H9 (cell line): Measurements from ENCODE around the gene CXCL1. TPM values are rescaled to one million over a fixed set of nuclear protein-coding genes. Genes with fewer than 3 reads are reported as not detected.

Experiments
- DNase-seq: peaks from one replicate; pipeline ENCODE4 v3.0.0-alpha.2; 2017
- H2AFZ ChIP-seq: one replicate; pipeline ENCODE4 v1.6.1; 2013; ENCODE audit warnings: mild to moderate bottlenecking, low read length, control low read depth, moderate library complexity
- H2AK5ac ChIP-seq: 2 replicates; pipeline ENCODE4 v1.6.1; 2013; ENCODE audit warnings: low read length, control low read depth, mixed read lengths; ENCODE audit not compliant: insufficient read length
- H2BK120ac ChIP-seq: one replicate; pipeline ENCODE4 v1.6.1; 2013; ENCODE audit warnings: low read depth, mild to moderate bottlenecking, low read length, control low read depth, inconsistent platforms; ENCODE audit not compliant: poor library complexity, severe bottlenecking
- H2BK12ac ChIP-seq: 2 replicates; pipeline ENCODE4 v1.6.1; 2013; ENCODE audit warnings: low read length, control low read depth, mixed read lengths, low read depth; ENCODE audit not compliant: insufficient read length
- H2BK15ac ChIP-seq: 2 replicates; pipeline ENCODE4 v1.6.1; 2013; ENCODE audit warnings: low read depth, low read length, control low read depth
- H2BK20ac ChIP-seq: one replicate; pipeline ENCODE4 v1.6.1; 2013; ENCODE audit warnings: low read depth, mild to moderate bottlenecking, low read length, control low read depth, inconsistent platforms; ENCODE audit not compliant: poor library complexity, severe bottlenecking
- H2BK5ac ChIP-seq: 2 replicates; pipeline ENCODE4 v1.6.1; 2013; ENCODE audit warnings: low read length, control low read depth, mixed read lengths; ENCODE audit not compliant: insufficient read length
- H3K14ac ChIP-seq: 2 replicates; pipeline ENCODE4 v1.6.1; 2013; ENCODE audit warnings: low read length, control low read depth; ENCODE audit not compliant: insufficient read depth
- H3K18ac ChIP-seq: 2 replicates; pipeline ENCODE4 v1.6.1; 2013; ENCODE audit warnings: low read depth, mild to moderate bottlenecking, mixed read lengths, low read length, control low read depth; ENCODE audit not compliant: insufficient read length
- H3K23ac ChIP-seq: 2 replicates; pipeline ENCODE4 v1.6.1; 2013; ENCODE audit warnings: low read length, control low read depth, mixed read lengths, low read depth; ENCODE audit not compliant: insufficient read length
- H3K23me2 ChIP-seq: 2 replicates; pipeline ENCODE4 v1.6.1; 2013; ENCODE audit warnings: low read depth, mild to moderate bottlenecking, mixed read lengths, low read length, control low read depth; ENCODE audit not compliant: insufficient read length, poor library complexity, severe bottlenecking
- H3K27ac ChIP-seq: 2 replicates; pipeline ENCODE4 v1.5.1; 2013; ENCODE audit warnings: low read length, control low read depth, mixed read lengths, low read depth; ENCODE audit not compliant: insufficient read length
- H3K27me3 ChIP-seq: 2 replicates; pipeline ENCODE4 v1.6.1; 2013; ENCODE audit warnings: low read length, control low read depth, inconsistent platforms; ENCODE audit not compliant: insufficient read depth
- H3K4ac ChIP-seq: 2 replicates; pipeline ENCODE4 v1.6.1; 2013; ENCODE audit warnings: low read depth, mild to moderate bottlenecking, control low read depth, inconsistent platforms, low read length, moderate library complexity
- H3K4me1 ChIP-seq: 2 replicates; pipeline ENCODE4 v1.6.1; 2013; ENCODE audit warnings: low read length, control low read depth, inconsistent platforms; ENCODE audit not compliant: insufficient read depth
- H3K4me2 ChIP-seq: 2 replicates; pipeline ENCODE4 v1.6.1; 2013; ENCODE audit warnings: low read length, control low read depth, mixed read lengths; ENCODE audit not compliant: insufficient read length, insufficient read depth
- H3K56ac ChIP-seq: 2 replicates; pipeline ENCODE4 v1.6.1; 2013; ENCODE audit warnings: low read depth, mild to moderate bottlenecking, mixed read lengths, low read length, control low read depth; ENCODE audit not compliant: insufficient read length
- H3K79me1 ChIP-seq: 2 replicates; pipeline ENCODE4 v1.6.1; 2013; ENCODE audit warnings: low read depth, mild to moderate bottlenecking, moderate library complexity, low read length, control low read depth, inconsistent platforms; ENCODE audit not compliant: insufficient read depth, poor library complexity, severe bottlenecking
- H3K79me2 ChIP-seq: 2 replicates; pipeline ENCODE4 v1.6.1; 2013; ENCODE audit warnings: low read length, control low read depth, inconsistent platforms; ENCODE audit not compliant: insufficient read depth
- H3K9ac ChIP-seq: 2 replicates; pipeline ENCODE4 v1.6.1; 2013; ENCODE audit warnings: low read length, control low read depth, mixed read lengths; ENCODE audit not compliant: insufficient read length; ENCODE audit errors: extremely low read depth
- H3K9me3 ChIP-seq: one replicate; pipeline ENCODE4 v1.6.1; 2013; ENCODE audit warnings: low read depth, low read length, inconsistent platforms; ENCODE audit not compliant: control insufficient read depth
- H3T11ph ChIP-seq: one replicate; pipeline ENCODE4 v1.6.1; 2013; ENCODE audit warnings: mild to moderate bottlenecking, low read length, control low read depth, inconsistent platforms
- H4K20me1 ChIP-seq: one replicate; pipeline ENCODE4 v1.6.1; 2013; ENCODE audit not compliant: control insufficient read depth, insufficient read length, insufficient read depth
- H4K5ac ChIP-seq: 2 replicates; pipeline ENCODE4 v1.6.1; 2013; ENCODE audit warnings: low read depth, mild to moderate bottlenecking, mixed read lengths, low read length, control low read depth; ENCODE audit not compliant: insufficient read length
- H4K8ac ChIP-seq: replicated peaks from 2 replicates; pipeline ENCODE4 v1.6.1; 2013; ENCODE audit warnings: low read length, control low read depth, mixed read lengths, low read depth; ENCODE audit not compliant: insufficient read length
- H4K91ac ChIP-seq: 2 replicates; pipeline ENCODE4 v1.6.1; 2013; ENCODE audit warnings: low read depth, mild to moderate bottlenecking, moderate library complexity, mixed read lengths, low read length, control low read depth; ENCODE audit not compliant: insufficient read length
- H3K27ac Mint-ChIP-seq, 3 experiments: 2 replicates in 2 of 3; 3 replicates in 1 of 3; pipeline ENCODE4 v1.8.0; 2020 to 2021; ENCODE audit warnings: mixed read lengths in 3 of 3, mild to moderate bottlenecking in 1 of 3, moderate library complexity in 1 of 3
- H3K27me3 Mint-ChIP-seq: 2 replicates; pipeline ENCODE4 v1.8.0; 2021; ENCODE audit warnings: low read depth, mild to moderate bottlenecking, moderate library complexity, mixed read lengths
- H3K36me3 Mint-ChIP-seq, 3 experiments: 2 replicates in 2 of 3; 3 replicates in 1 of 3; pipeline ENCODE4 v1.8.0; 2020 to 2021; ENCODE audit warnings: low read depth in 3 of 3, mixed read lengths in 3 of 3; ENCODE audit not compliant: insufficient read depth in 1 of 3
- H3K4me1 Mint-ChIP-seq, 2 experiments: 2 replicates each; pipeline ENCODE4 v1.8.0; 2020; ENCODE audit warnings: mixed read lengths in 2 of 2
- H3K4me3 Mint-ChIP-seq, 2 experiments: 2 replicates in 1 of 2; 3 replicates in 1 of 2; pipeline ENCODE4 v1.8.0; 2020 to 2021; ENCODE audit warnings: mild to moderate bottlenecking in 2 of 2, mixed read lengths in 2 of 2, moderate library complexity in 1 of 2
- H3K9me3 Mint-ChIP-seq, 2 experiments: 2 replicates in 1 of 2; 3 replicates in 1 of 2; pipeline ENCODE4 v1.8.0; 2020; ENCODE audit warnings: mild to moderate bottlenecking in 2 of 2, mixed read lengths in 2 of 2, moderate library complexity in 1 of 2
- CTCF ChIP-seq: fragments of 200-600 bp; sonication (generic); conservative IDR thresholded peaks from 3 replicates; pipeline ENCODE4 v1.8.0; 2021; ENCODE audit warnings: antibody characterized with exemption, mild to moderate bottlenecking
- WGBS: extraction: QIAGEN DNeasy Blood & Tissue Kit; methylation state at CpG from one replicate; pipeline ENCODE4 v1.1.7; 2013; ENCODE audit warnings: missing lambda C conversion rate, low lambda C conversion rate, mixed read lengths; ENCODE audit not compliant: insufficient read length; ENCODE audit errors: extremely low coverage; 5-methylcytosine and 5-hydroxymethylcytosine counted together
- total RNA-seq: library from RNA; stranded (reverse); gene quantifications from 2 replicates; pipeline ENCODE4 v1.2.1, GENCODE V29; 2021

CXCL1 gene
- total RNA-seq, 1 experiment from 2014 or later = 0.20 TPM

- Mint-ChIP-seq H3K27ac (no peak overlapping the region), H3K27me3 (peaks cover 2% of the 10 kb centered on the region; the same call in 1 of the 2 replicates), H3K4me3 (no peak overlapping the region), H3K4me1 (no peaks in the 10 kb centered on the region; a peak in 1 of 4 replicates), H3K9me3 (no peaks in the 10 kb centered on the region), H3K36me3 (no peaks in the 10 kb centered on the region)
- H3K79me2 ChIP-seq = no peaks in the 10 kb centered on the region
- H2BK12ac ChIP-seq = no peak overlapping the region
- no peak overlapping the region for H2AFZ ChIP-seq
- no peak overlapping the region for H3K14ac ChIP-seq
- H2BK5ac ChIP-seq = no peak overlapping the region
- no peaks in the 10 kb centered on the region for H4K20me1 ChIP-seq
- no peak overlapping the region for H2AK5ac ChIP-seq
- H3K56ac ChIP-seq = no peak overlapping the region
- no peak overlapping the region for H2BK20ac ChIP-seq
- no peaks in the 10 kb centered on the region for H3K79me1 ChIP-seq
- no peaks in the 10 kb centered on the region for H3K9me3 ChIP-seq
- H3K18ac ChIP-seq = no peak overlapping the region
- H3K27ac ChIP-seq = no peak overlapping the region
- no peak overlapping the region for H4K91ac ChIP-seq
- no peaks in the 10 kb centered on the region for H3K4me1 ChIP-seq
- no peak overlapping the region for H2BK120ac ChIP-seq
- no peak for DNase-seq
- H4K5ac ChIP-seq = no peak overlapping the region
- no peaks in the 10 kb centered on the region for H3K23me2 ChIP-seq
- no peak overlapping the region for H3K4me2 ChIP-seq
- H3K4ac ChIP-seq = no peak overlapping the region
- H3K9ac ChIP-seq = no peak overlapping the region
- H4K8ac ChIP-seq = no peak overlapping the region
- H3K23ac ChIP-seq = no peak overlapping the region
- H3K27me3 ChIP-seq = no peaks in the 10 kb centered on the region
- no CpG with 5 or more reads among the region's 1 CpG for WGBS
- H2BK15ac ChIP-seq = no peak overlapping the region
- TF ChIP-seq CTCF = no peak
- no peak overlapping the region for H3T11ph ChIP-seq
Observed at GRCh38 chr4:73883306-73883705, 14.1 kb downstream of the CXCL1 start.
